GM19238 (cell line): ENCODE data around the gene SAMD11.
"Not testable (repeated sequence)": the region's sequence is repeated elsewhere in the genome, so short reads cannot be mapped to it uniquely, and the experiment has no call there.

Experiments used
- DNase-seq: peaks from one replicate; pipeline ENCODE4 v3.0.0; 2011; ENCODE audit warnings: low spot score; ENCODE audit not compliant: insufficient read length

The SAMD11 gene

DNA sequence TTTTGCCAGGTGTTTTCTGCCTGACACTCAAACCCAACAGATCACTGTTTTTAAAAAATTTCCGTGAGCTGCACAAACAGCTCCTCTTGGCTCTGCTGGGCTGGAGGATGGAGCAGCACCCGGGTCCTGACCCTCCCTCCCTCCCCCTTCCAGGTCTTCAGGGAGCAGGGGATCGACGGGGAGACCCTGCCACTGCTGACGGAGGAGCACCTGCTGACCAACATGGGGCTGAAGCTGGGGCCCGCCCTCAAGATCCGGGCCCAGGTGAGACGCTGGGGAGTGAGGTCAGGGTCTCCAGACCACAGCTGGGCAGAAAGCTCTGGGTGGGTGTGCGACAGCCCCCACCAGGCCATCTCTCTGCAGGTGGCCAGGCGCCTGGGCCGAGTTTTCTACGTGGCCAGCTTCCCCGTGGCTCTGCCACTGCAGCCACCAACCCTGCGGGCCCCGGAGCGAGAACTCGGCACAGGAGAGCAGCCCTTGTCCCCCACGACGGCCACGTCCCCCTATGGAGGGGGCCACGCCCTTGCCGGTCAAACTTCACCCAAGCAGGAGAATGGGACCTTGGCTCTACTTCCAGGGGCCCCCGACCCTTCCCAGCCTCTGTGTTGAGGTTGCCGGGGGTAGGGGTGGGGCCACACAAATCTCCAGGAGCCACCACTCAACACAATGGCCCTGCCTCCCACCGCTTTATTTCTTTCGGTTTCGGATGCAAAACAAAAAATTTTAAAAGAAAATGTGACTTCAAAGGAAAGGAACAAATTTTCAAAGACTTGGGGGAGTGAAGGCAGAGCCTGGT, 20.0 kb downstream of the SAMD11 start:
- no peak for DNase-seq

DNA sequence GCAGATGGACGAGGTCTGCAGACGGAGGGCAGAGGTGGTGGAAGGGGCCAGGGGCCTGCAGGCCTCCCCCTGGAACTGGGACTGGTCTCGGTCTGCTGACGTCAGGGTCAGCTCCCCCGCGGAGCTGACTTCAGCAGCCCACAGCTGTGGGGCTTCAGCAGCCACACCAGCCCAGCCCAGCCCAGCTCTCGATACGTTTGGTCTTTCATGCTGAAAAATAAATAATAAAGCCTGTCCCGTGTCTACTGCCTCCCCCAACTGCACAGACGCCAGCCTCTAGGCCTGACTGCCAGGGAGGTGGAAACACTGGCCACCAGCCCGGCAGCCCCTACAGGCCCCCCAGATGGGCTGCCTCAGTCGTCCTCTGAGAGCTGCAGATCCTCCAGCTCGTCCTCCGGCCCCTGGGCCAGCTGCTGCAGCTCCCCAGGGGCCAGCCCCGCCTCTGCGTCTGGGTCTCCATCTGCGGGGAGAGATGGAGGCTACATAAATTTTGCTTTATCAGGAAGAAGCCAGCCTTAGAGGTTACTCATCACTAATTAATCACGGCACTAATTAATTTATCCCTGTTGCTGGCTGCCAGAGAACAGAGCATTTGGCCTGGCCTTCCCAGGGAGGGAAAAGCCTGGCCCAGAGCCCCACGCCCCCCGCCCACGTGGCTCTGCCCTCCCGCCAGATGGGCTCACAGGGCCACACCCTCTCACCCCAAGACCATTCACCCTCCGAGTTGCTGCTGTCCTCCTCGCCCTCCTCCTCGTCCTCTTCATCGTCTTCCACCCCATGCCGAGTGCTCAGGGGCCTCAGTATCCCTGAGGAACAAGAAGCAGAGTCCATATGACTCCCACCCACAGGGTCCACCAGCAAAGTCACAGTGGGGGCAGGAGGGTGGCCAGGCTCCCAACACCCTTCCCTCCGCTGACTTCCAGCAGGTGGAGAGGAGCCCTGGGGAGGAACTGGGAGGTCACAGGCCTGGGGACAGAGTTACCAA, 20.9 kb downstream of the SAMD11 start:
- no peak for DNase-seq

- no peak for DNase-seq
Observed at GRCh38 chr1:945688-946556, 22.2 kb downstream of the SAMD11 start.

DNA sequence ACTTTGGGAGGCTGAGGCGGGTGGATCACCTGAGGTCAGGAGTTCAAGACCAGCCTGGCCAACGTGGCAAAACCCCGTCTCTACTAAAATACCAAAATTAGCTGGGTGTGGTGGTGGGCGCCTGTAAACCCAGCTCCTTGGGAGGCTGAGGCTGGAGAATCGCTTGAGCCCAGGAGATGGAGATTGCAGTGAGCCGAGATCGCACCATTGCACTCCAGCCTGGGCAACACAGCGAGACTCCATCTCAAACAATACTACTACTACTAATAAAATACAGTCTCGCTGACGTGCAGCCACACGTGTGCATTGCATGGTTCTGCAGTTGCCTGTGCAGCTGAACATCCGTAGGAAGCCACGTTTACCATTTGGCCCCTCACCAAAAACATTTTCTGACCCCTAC, 23.1 kb downstream of the SAMD11 start:
- not testable (repeated sequence) for DNase-seq

GRCh38 chr1:947958-948357, 24.2 kb downstream of the SAMD11 start:
- DNase-seq = no peak

- DNase-seq = no peak
Observed at GRCh38 chr1:950268-950667, 26.5 kb downstream of the SAMD11 start.

GRCh38 chr1:950881-951280, 27.2 kb downstream of the SAMD11 start:
- no peak for DNase-seq

DNA sequence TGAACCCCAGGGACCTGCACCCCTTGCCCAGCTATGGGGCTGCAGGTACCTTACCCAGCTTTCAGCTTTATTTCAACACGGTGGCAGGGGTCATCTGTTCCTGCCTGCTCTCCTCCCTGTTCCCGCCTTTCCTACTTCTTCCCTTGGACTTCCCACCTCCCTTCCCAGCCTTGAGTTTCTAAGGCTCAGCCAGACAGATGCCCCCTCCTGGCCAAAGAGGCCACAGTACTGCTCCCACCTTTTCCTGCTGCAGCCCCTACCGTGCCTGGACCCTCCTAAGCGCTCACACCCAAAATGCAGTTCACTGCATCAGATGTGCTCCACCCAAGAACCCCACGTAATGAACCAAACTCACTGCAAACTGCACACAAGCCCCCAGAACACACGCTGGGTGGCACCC, 27.6 kb downstream of the SAMD11 start:
- no peak for DNase-seq

GRCh38 chr1:952201-952600, 28.5 kb downstream of the SAMD11 start:
- DNase-seq = no peak

DNA sequence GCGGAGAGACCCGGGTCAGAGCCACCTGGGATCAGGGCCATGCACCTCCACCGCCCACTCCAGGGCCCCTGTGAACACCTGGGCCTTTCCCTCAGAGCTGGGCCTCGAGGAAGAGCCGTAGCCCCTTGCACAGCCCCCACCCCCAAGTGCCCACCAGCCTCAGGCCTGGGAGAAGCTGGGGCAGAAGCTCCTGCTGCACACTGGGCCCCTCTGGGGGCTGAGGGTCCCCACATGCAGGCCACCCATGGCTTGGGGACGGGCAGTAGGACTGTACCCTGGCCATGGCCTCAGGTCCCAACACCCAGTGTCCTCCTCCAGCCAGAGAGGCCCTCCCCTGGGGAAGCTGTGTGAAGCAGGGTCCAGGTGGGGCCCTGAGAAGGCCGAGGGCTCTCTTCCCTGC, 28.9 kb downstream of the SAMD11 start:
- DNase-seq = no peak

DNA sequence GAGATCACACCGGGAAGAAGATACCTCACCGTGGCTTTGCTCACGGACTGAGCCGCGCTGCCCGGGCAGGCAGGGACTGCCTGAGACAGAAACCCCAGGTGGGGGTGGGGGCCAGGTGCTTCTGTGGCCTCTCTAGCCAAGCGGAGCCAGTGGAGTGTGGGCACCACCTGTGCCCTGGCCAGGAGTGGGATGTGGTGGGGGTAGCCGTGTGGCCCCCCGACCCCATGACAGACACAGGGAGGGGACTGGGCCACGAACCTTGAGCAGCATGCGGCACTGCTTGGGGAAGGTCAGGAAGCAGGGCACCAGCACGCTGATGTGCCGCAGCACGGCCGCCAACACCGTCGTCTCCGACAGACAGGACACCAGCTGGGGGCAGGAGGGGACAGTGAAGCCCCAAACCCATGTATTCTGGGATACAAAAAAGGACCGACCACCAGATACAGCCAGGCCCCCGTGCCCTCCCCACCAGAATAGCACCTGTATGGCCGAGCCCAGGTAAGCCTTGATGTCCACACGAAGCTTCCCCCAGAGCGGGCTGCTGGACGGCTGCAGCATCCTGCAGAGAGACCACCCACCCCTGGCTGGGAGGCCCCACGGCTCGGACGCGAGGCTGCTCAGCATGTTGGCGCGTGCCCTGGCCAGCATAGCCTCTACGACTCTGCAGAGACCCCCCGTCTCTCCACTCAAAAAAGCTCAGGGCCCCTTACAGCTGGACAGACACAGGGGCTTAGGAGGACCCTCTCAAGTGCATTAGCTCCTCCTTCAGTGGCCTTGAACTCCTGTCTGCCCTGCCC, 30.0 kb downstream of the SAMD11 start:
- DNase-seq = no peak

DNA sequence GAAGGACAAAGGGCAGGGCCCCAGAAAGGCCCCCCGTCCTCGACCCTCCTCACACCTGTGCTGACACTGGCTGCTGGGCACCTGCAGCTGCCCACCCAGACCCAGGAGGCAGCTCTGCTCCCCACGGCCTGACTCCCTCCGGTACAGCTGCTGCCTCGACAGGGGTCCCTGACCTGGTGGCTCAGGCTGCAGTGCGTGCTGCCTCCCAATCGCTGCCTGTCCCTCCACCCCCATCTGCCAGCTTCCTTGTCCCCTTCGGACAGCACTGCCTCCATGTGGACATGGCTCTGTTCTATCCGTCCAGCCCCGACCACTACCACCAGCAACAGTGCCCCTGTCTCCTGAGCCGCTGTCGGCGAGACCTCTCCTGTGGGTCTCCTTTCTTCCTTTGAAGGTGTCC, 31.2 kb downstream of the SAMD11 start:
- DNase-seq = no peak

DNA sequence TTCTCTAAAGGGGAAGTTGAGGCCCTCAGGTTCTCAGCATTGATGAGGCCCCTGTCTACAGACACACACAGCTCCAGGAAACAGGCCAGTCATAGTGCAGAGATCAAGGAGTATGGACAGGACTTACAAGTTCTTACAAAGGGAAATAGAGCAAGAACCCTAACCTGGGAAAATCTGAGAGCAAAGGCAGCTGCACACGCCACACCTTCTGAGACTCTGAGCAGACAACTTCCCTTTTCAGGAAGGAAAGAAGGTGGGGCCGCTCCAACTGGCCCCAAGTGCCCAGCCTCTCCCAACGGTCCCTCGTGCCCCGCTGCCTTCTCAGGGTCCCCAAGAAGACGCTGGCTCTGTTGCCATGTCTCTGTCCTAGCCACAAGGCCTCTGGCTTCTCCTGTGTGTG, 31.8 kb downstream of the SAMD11 start:
- no peak for DNase-seq

GRCh38 chr1:956636-957035, 32.9 kb downstream of the SAMD11 start:
- DNase-seq = no peak

DNA sequence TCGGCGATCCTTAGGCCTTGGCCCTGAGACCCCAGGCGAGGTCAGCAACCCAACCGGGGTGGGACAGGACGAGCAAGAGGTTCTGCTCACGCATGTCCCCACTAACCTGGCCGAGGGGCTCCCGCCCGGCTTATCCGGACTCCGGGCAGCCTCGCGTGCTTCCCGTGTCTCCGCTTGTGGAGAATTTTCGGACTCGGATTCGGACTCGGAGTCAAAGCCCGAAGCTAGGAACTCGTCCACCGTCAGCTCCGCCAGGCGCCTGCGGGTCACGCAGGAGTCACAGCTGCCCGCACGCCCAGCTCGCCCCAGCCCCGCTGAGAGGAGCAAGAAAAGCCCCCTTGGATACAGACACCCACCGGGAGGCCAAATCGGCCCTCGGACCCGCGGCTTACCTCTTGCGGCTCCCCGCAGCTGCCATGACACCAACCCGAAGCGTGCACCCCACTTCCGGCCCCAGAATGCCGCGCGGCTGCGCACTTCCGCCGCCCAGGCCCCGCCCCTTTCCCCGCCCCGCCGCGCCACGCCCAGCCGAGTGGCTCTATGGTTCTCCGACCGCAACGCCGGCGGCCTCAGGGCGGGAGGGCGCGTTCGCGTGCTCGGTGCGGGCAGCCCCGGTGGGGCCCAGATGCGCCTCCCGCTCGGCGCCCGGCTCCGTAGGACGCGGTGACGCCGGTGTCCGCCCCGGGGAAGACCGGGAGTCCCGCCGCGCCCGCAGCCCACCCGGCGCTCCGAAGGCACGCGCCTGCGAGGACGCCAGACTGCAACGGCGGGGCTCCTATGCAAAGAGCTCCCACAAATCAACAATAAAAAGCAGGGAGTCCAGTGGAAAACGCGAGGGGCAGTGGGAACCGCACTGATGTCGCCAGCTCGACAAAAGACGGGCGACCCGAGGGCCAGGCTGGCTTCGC, 35.4 kb downstream of the SAMD11 start, which contains the start of gene NOC2L:
Gene NOC2L, minus strand, starts transcription at position 434 of the 908 bp plus-strand sequence. Its CDS starts 16 bp downstream, at position 418.
- peak; percentile 97 for DNase-seq

DNA sequence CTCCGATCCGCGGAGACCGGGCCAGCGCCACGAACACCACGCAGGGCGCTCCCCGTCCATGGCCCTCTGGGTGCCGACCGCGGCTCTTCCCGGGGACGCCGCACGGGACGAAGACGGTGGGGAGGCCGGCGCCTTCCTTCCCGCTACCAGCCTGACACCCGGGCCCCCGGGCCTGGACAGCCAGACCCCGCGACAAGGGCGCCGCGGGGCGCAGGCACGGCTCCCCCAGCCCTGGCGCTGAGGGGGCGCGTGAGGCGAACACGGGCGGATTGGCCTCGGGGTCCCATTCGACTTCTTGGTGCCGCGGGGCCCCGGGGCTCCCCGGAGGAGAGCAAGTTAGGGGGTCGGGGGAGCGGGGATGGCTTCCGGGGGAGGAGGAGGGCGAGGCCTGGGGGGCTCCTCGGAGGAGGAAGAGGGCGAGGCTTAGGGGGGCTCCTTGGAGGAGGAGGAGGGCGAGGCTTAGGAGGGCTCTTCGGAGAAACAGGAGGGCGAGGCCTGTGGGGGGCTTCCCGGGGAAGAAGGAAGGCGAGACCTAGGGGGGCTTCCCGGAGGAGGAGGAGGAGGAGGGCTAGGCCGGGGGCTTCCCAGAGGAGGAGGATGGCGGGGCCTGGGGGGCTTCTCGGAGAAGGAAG, 36.1 kb downstream of the SAMD11 start:
- DNase-seq = no peak

DNA sequence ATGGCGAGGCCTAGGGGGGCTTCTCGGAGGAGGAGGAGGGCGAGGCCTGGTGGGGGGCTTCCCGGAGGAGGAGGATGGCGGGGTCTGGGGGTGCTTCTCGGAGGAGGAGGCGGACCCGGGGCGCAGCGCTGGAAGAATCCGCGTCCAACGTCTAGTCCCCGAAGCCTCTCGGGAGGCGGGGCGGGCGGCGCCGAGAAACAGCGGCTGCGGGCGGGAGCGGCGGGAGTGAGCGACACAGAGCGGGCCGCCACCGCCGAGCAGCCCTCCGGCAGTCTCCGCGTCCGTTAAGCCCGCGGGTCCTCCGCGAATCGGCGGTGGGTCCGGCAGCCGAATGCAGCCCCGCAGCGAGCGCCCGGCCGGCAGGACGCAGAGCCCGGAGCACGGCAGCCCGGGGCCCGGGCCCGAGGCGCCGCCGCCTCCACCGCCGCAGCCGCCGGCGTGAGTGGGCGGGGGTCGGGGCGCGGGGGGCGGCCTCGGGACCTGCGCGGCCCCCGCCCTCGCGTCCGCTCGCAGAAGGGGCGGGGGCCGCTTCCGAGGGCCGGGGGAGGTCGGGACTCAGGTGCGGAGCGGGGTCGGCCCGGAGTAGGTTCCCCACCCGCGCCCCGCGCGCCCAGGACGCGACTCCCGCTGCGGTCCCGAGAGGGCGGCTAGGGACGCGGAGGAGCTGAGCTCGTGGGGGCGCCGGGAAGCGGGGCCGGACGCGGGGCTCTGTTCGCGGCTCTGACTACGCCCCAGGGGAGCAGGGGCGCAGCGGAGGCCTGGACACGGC, 36.8 kb downstream of the SAMD11 start, which contains the start of gene KLHL17:
Gene KLHL17, plus strand, starts transcription at position 222 of the 769 bp plus-strand sequence. Its CDS starts 110 bp downstream, at position 332.
- DNase-seq = peak; percentile 97

DNA sequence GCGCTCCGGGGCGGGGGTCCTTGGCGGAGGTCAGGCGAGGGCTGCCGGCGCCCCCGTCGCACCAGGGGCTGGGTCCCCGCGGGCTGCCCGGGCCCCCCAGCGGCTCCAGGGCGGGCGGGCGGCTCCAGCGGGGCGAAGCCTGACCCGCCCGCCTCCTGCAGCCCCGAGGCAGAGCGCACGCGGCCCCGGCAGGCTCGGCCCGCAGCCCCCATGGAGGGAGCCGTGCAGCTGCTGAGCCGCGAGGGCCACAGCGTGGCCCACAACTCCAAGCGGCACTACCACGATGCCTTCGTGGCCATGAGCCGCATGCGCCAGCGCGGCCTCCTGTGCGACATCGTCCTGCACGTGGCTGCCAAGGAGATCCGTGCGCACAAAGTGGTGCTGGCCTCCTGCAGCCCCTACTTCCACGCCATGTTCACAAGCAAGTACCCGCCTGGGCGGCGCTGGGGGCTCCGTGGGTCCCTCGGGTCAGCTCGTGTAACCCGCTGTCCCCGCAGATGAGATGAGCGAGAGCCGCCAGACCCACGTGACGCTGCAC, 37.5 kb downstream of the SAMD11 start:
- DNase-seq = no peak
